ENCODE results near the gene MRPS27. TPM values are rescaled to one million over a fixed set of nuclear protein-coding genes. Genes with fewer than 3 reads are reported as not detected.

MRPS27 gene
- total RNA-seq, 4 donors from 2014 or later: 20.8 to 39.6 (median 24.7) TPM

GRCh38 chr5:72231991-72232703 lies 87.9 kb downstream of the MRPS27 start:
- Histone ChIP-seq H3K9me3 (no peaks in the 10 kb centered on the region), H3K27me3 (no peaks in the 10 kb centered on the region), H3K4me1 (no peaks in the 10 kb centered on the region), H3K4me3 (no peak overlapping the region), H3K27ac (no peak overlapping the region), H3K36me3 (no peaks in the 10 kb centered on the region)
- no peak for DNase-seq
- TF ChIP-seq POLR2A (IDR thresholded peaks at IDR 0.05) (no peak), CTCF (IDR thresholded peaks at IDR 0.05) (no peak)

GRCh38 chr5:72228960-72229359 lies 91.1 kb downstream of the MRPS27 start:
- peaks cover 0 to 22% (median 0%) of the 10 kb centered on the region in 3 donors for H3K36me3 ChIP-seq
- H3K9me3 ChIP-seq: no peaks in the 10 kb centered on the region
- DNase-seq: no peak
- TF ChIP-seq POLR2A (IDR thresholded peaks at IDR 0.05) (no peak), CTCF (IDR thresholded peaks at IDR 0.05) (no peak)
- H3K27me3 ChIP-seq: no peaks in the 10 kb centered on the region
- no peaks in the 10 kb centered on the region for H3K4me1 ChIP-seq
- H3K4me3 ChIP-seq: no peak overlapping the region
- H3K27ac ChIP-seq: no peak overlapping the region

GRCh38 chr5:72226950-72227349 lies 93.1 kb downstream of the MRPS27 start:
- Histone ChIP-seq H3K4me1 (no peaks in the 10 kb centered on the region), H3K36me3 (peaks cover 0 to 39% (median 0%) of the 10 kb centered on the region in 3 donors), H3K27me3 (no peaks in the 10 kb centered on the region), H3K4me3 (no peak overlapping the region), H3K9me3 (no peaks in the 10 kb centered on the region), H3K27ac (no peak overlapping the region)
- TF ChIP-seq CTCF (IDR thresholded peaks at IDR 0.05) (no peak), POLR2A (IDR thresholded peaks at IDR 0.05) (no peak)
- DNase-seq: no peak

GRCh38 chr5:72225741-72226140 lies 94.3 kb downstream of the MRPS27 start:
- Histone ChIP-seq H3K36me3 (peaks cover 0 to 48% (median 0%) of the 10 kb centered on the region in 3 donors), H3K27ac (no peak overlapping the region), H3K9me3 (no peaks in the 10 kb centered on the region), H3K4me1 (no peaks in the 10 kb centered on the region), H3K4me3 (no peak overlapping the region), H3K27me3 (no peaks in the 10 kb centered on the region)
- no peak for TF ChIP-seq CTCF (IDR thresholded peaks at IDR 0.05)
- no peak for TF ChIP-seq POLR2A (IDR thresholded peaks at IDR 0.05)
- DNase-seq: no peak

- Histone ChIP-seq H3K36me3 (peaks cover 0 to 56% (median 0%) of the 10 kb centered on the region in 3 donors), H3K27me3 (no peaks in the 10 kb centered on the region), H3K4me1 (no peaks in the 10 kb centered on the region), H3K27ac (no peak overlapping the region), H3K9me3 (no peaks in the 10 kb centered on the region), H3K4me3 (no peak overlapping the region)
- DNase-seq: no peak
- TF ChIP-seq CTCF (IDR thresholded peaks at IDR 0.05): no peak
- no peak for TF ChIP-seq POLR2A (IDR thresholded peaks at IDR 0.05)
Measured at GRCh38 chr5:72224946-72225463, 95.0 kb downstream of the MRPS27 start.

Measured in Peyer's patch (tissue), 4 donors.